ENCODE data around the gene ACTG2. TPM values are rescaled to one million over a fixed set of nuclear protein-coding genes. Genes with fewer than 3 reads are reported as not detected.
"Not testable (repeated sequence)": the region's sequence is repeated elsewhere in the genome, so short reads cannot be mapped to it uniquely, and the experiment has no call there.

The ACTG2 gene
- total RNA-seq, 1 experiment from 2014 or later: 0.08 TPM

GRCh38 chr2:73886357-73886756 lies 6.5 kb upstream of the ACTG2 start:
- no peak for DNase-seq
- Histone ChIP-seq H3K9me3 (replicated peaks) (no peaks in the 10 kb centered on the region), H3K4me3 (no peak overlapping the region), H3K36me3 (no peaks in the 10 kb centered on the region), H3K4me1 (no peaks in the 10 kb centered on the region), H3K27ac (no peak overlapping the region), H3K27me3 (0 out of 2 replicates have a peak, but pooled peaks cover 4% of the 10 kb centered on the region)

- H3K4me1 ChIP-seq; DNase-seq; H3K36me3 ChIP-seq; H3K4me3 ChIP-seq; H3K27ac ChIP-seq; H3K9me3 ChIP-seq (replicated peaks); H3K27me3 ChIP-seq: not testable (repeated sequence)
Measured at GRCh38 chr2:73887596-73888353, 5.0 kb upstream of the ACTG2 start.

GRCh38 chr2:73888388-73888787 lies 4.4 kb upstream of the ACTG2 start:
- Histone ChIP-seq H3K4me1 (no peaks in the 10 kb centered on the region), H3K4me3 (no peak overlapping the region), H3K27me3 (peaks cover 10% of the 10 kb centered on the region), H3K27ac (no peak overlapping the region), H3K9me3 (replicated peaks) (no peaks in the 10 kb centered on the region), H3K36me3 (no peaks in the 10 kb centered on the region)
- no peak for DNase-seq

- no peak overlapping the region for H3K27ac ChIP-seq
- no peak for DNase-seq
- H3K4me1 ChIP-seq: no peaks in the 10 kb centered on the region
- no peaks in the 10 kb centered on the region for H3K9me3 ChIP-seq (replicated peaks)
- no peaks in the 10 kb centered on the region for H3K36me3 ChIP-seq
- no peak overlapping the region for H3K4me3 ChIP-seq
- H3K27me3 ChIP-seq: peaks cover 10% of the 10 kb centered on the region
Measured at GRCh38 chr2:73889206-73889605, 3.6 kb upstream of the ACTG2 start.

GRCh38 chr2:73890301-73891092 lies 2.3 kb upstream of the ACTG2 start:
- peaks cover 10% of the 10 kb centered on the region for H3K27me3 ChIP-seq
- DNase-seq: no peak
- no peak overlapping the region for H3K27ac ChIP-seq
- H3K4me3 ChIP-seq: no peak overlapping the region
- no peaks in the 10 kb centered on the region for H3K9me3 ChIP-seq (replicated peaks)
- no peaks in the 10 kb centered on the region for H3K4me1 ChIP-seq
- no peaks in the 10 kb centered on the region for H3K36me3 ChIP-seq

GRCh38 chr2:73891276-73891901 lies 1.4 kb upstream of the ACTG2 start:
- no peak for DNase-seq
- H3K4me3 ChIP-seq: no peak overlapping the region
- H3K27ac ChIP-seq: no peak overlapping the region
- H3K9me3 ChIP-seq (replicated peaks): no peaks in the 10 kb centered on the region
- no peaks in the 10 kb centered on the region for H3K36me3 ChIP-seq
- peaks cover 10% of the 10 kb centered on the region for H3K27me3 ChIP-seq
- H3K4me1 ChIP-seq: no peaks in the 10 kb centered on the region

- DNase-seq: no peak
- H3K36me3 ChIP-seq: no peaks in the 10 kb centered on the region
- no peak overlapping the region for H3K27ac ChIP-seq
- H3K27me3 ChIP-seq: peaks cover 10% of the 10 kb centered on the region
- H3K9me3 ChIP-seq (replicated peaks): no peaks in the 10 kb centered on the region
- no peaks in the 10 kb centered on the region for H3K4me1 ChIP-seq
- H3K4me3 ChIP-seq: no peak overlapping the region
Measured at GRCh38 chr2:73893764-73894474, 1.1 kb downstream of the ACTG2 start.

GRCh38 chr2:73894475-73894850 lies 1.7 kb downstream of the ACTG2 start:
- Histone ChIP-seq H3K27me3 (peaks cover 10% of the 10 kb centered on the region), H3K9me3 (replicated peaks) (no peaks in the 10 kb centered on the region), H3K27ac (no peak overlapping the region), H3K4me3 (no peak overlapping the region), H3K36me3 (no peaks in the 10 kb centered on the region), H3K4me1 (no peaks in the 10 kb centered on the region)
- no peak for DNase-seq

- Histone ChIP-seq H3K27ac (no peak overlapping the region), H3K36me3 (no peaks in the 10 kb centered on the region), H3K4me3 (no peak overlapping the region), H3K4me1 (no peaks in the 10 kb centered on the region), H3K9me3 (replicated peaks) (no peaks in the 10 kb centered on the region), H3K27me3 (peaks cover 10% of the 10 kb centered on the region)
- DNase-seq: no peak
Measured at GRCh38 chr2:73894877-73895276, 2.1 kb downstream of the ACTG2 start.

- DNase-seq: no peak
- no peak overlapping the region for H3K4me3 ChIP-seq
- no peak overlapping the region for H3K27ac ChIP-seq
- no peaks in the 10 kb centered on the region for H3K9me3 ChIP-seq (replicated peaks)
- H3K27me3 ChIP-seq: peaks cover 10% of the 10 kb centered on the region
- H3K36me3 ChIP-seq: no peaks in the 10 kb centered on the region
- no peaks in the 10 kb centered on the region for H3K4me1 ChIP-seq
Measured at GRCh38 chr2:73895473-73895872, 2.7 kb downstream of the ACTG2 start.

GRCh38 chr2:73896362-73897239 lies 3.8 kb downstream of the ACTG2 start:
- peak overlapping the region; percentile 6; the same call in 1 of the 2 replicates for H3K4me3 ChIP-seq
- H3K27ac ChIP-seq: no peak overlapping the region
- no peaks in the 10 kb centered on the region for H3K4me1 ChIP-seq
- H3K27me3 ChIP-seq: peaks cover 6% of the 10 kb centered on the region
- no peaks in the 10 kb centered on the region for H3K36me3 ChIP-seq
- DNase-seq: peak; percentile 27 to 60
- no peaks in the 10 kb centered on the region for H3K9me3 ChIP-seq (replicated peaks)

- Histone ChIP-seq H3K27me3 (peaks cover 6% of the 10 kb centered on the region), H3K4me3 (peak overlapping the region; percentile 6; the same call in 1 of the 2 replicates), H3K4me1 (no peaks in the 10 kb centered on the region), H3K36me3 (no peaks in the 10 kb centered on the region), H3K9me3 (replicated peaks) (no peaks in the 10 kb centered on the region), H3K27ac (no peak overlapping the region)
- DNase-seq: peak; percentile 20 to 52
Measured at GRCh38 chr2:73897240-73897583, 4.4 kb downstream of the ACTG2 start.

GRCh38 chr2:73897934-73898333 lies 5.1 kb downstream of the ACTG2 start:
- Histone ChIP-seq H3K4me1 (no peaks in the 10 kb centered on the region), H3K27ac (no peak overlapping the region), H3K4me3 (no peak overlapping the region), H3K36me3 (no peaks in the 10 kb centered on the region), H3K27me3 (peaks cover 4% of the 10 kb centered on the region), H3K9me3 (replicated peaks) (no peaks in the 10 kb centered on the region)
- DNase-seq: peak in 1 of 2 experiments; percentile 20

- Histone ChIP-seq H3K36me3 (no peaks in the 10 kb centered on the region), H3K27me3 (peaks cover under 1% of the 10 kb centered on the region; the same call in 1 of the 2 replicates), H3K4me3 (no peak overlapping the region), H3K27ac (no peak overlapping the region), H3K4me1 (peaks cover 4% of the 10 kb centered on the region), H3K9me3 (replicated peaks) (no peaks in the 10 kb centered on the region)
- no peak for DNase-seq
Measured at GRCh38 chr2:73899801-73900336, 7.1 kb downstream of the ACTG2 start.
